KOPT-K1 (cell line): Measurements from ENCODE around the gene HBG1.

ENCODE experiments used
- H3K27ac ChIP-seq: fragments of 200-600 bp; sonication (generic); 2 replicates; pipeline ENCODE4 v1.5.1; 2016; ENCODE audit warnings: antibody characterized with exemption, mild to moderate bottlenecking, low read depth, low read length; ENCODE audit not compliant: poor library complexity, severe bottlenecking
- H3K36me3 ChIP-seq: fragments of 200-600 bp; sonication (generic); 2 replicates; pipeline ENCODE4 v1.5.1; 2017; ENCODE audit warnings: antibody characterized with exemption, mild to moderate bottlenecking, low read length, moderate library complexity; ENCODE audit not compliant: insufficient read depth
- H3K9me3 ChIP-seq: fragments of 200-600 bp; sonication (generic); 2 replicates; pipeline ENCODE4 v1.5.1; 2017; ENCODE audit warnings: antibody characterized with exemption, low read length, mild to moderate bottlenecking; ENCODE audit not compliant: insufficient read depth, poor library complexity, severe bottlenecking

Gene HBG1

DNA sequence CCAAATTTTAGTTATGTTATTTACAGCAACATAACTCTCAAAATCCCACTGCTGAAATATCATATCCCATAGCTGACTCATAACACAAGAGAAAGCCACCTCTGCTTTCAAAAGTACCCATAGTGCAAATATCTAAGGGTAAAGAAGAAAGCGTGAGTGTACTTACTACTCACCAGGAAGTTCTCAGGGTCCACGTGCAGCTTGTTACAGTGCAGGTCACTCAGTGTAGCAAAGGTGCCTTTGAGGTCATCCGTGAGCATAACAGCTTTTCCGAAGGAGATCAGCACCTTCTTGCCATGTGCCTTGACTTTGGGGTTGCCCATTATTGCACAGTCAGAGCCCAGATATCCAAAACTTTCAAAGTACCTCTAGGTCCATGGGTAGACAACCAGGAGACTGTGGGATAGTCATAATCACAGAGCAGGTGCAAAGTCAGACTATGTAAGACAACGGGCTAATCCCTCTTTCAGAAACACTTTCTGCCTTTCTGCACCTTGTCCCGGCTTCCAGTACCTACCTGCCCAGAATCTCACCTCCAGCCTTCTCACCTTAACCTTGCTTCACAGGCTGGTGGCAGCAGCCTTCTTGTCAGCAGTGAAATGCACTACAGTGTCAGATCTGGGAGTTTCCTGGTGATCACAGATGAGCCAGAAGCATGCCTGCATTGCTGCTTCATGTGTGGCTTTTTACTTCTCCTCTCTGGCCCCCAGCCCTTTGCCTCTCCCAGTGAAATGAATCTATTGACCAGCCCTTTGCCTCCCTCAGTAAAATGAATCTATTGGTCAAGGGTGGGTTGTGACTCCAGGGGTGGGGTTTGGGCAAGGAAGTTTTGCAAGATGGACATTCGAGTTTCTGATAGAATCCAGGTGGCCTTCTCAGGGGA is 6.5 kb downstream of the HBG1 start:
- H3K9me3 ChIP-seq = no peaks in the 10 kb centered on the region
- no peaks in the 10 kb centered on the region for H3K36me3 ChIP-seq
- H3K27ac ChIP-seq = no peak overlapping the region

GRCh38 chr11:5242208-5242607 is 7.4 kb downstream of the HBG1 start:
- no peaks in the 10 kb centered on the region for H3K36me3 ChIP-seq
- no peaks in the 10 kb centered on the region for H3K9me3 ChIP-seq
- no peak overlapping the region for H3K27ac ChIP-seq

DNA sequence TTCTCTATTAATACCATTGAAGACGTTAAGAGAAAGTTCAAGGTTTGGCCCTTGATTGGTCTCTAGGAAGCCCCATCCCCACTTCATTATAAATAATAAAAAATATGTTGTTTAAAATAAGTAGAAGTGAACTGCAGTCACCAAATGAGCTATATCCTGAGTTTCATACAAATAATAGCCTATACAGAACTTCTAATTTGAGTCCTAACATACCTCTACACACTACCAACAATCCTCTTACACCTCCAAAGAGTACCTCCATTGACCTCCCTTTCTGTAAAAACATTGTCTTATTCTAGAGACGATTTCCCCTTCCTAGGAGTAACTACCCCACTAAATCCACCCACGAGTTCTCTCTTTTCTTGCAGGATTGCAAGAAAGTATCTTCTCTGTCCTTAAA is 8.2 kb downstream of the HBG1 start:
- H3K27ac ChIP-seq = no peak overlapping the region
- no peaks in the 10 kb centered on the region for H3K36me3 ChIP-seq
- H3K9me3 ChIP-seq = no peaks in the 10 kb centered on the region

GRCh38 chr11:5240458-5240857 is 9.2 kb downstream of the HBG1 start:
- no peak overlapping the region for H3K27ac ChIP-seq

GRCh38 chr11:5240056-5240455 is 9.6 kb downstream of the HBG1 start:
- no peaks in the 10 kb centered on the region for H3K9me3 ChIP-seq
- no peaks in the 10 kb centered on the region for H3K36me3 ChIP-seq
- no peak overlapping the region for H3K27ac ChIP-seq

More at GRCh38 chr11:5240458-5240857, 9.2 kb downstream of the HBG1 start:
- H3K36me3 ChIP-seq = no peaks in the 10 kb centered on the region
- H3K9me3 ChIP-seq = no peaks in the 10 kb centered on the region

- Histone ChIP-seq H3K27ac (no peak overlapping the region), H3K36me3 (no peaks in the 10 kb centered on the region), H3K9me3 (no peaks in the 10 kb centered on the region)
Measured at GRCh38 chr11:5239046-5239445, 10.6 kb downstream of the HBG1 start.

DNA sequence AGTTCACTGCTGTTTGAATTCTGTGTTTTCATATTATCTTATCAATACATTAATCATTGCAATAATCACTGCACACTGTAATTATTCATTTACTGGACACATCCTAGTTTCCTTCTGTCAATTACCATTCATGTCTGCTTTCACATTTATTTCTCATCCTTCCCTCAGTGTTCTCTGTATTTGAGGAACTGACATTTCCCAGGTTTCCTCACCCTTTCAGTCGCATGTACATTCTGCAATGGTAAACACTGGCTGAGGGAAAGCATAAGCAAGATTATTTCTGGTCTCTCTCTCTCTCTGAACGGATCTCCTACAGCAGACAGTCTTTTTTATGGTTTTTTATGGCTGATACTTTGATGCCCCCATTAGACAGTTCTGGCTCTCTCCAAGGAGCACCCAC is 11.2 kb downstream of the HBG1 start:
- Histone ChIP-seq H3K9me3 (no peaks in the 10 kb centered on the region), H3K27ac (no peak overlapping the region), H3K36me3 (no peaks in the 10 kb centered on the region)

DNA sequence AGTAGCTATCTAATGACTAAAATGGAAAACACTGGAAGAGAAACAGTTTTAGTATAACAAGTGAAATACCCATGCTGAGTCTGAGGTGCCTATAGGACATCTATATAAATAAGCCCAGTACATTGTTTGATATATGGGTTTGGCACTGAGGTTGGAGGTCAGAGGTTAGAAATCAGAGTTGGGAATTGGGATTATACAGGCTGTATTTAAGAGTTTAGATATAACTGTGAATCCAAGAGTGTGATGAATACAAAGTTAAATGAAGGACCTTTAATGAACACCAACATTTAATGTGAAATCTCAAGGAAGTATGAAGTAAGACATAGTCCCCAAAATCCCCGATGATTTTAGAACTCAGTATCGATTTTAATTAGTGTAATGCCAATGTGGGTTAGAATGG is 12.2 kb downstream of the HBG1 start:
- Histone ChIP-seq H3K27ac (no peak overlapping the region), H3K9me3 (no peaks in the 10 kb centered on the region), H3K36me3 (no peaks in the 10 kb centered on the region)

GRCh38 chr11:5235364-5236095 is 14.1 kb downstream of the HBG1 start:
- Histone ChIP-seq H3K9me3 (no peaks in the 10 kb centered on the region), H3K36me3 (no peaks in the 10 kb centered on the region)

DNA sequence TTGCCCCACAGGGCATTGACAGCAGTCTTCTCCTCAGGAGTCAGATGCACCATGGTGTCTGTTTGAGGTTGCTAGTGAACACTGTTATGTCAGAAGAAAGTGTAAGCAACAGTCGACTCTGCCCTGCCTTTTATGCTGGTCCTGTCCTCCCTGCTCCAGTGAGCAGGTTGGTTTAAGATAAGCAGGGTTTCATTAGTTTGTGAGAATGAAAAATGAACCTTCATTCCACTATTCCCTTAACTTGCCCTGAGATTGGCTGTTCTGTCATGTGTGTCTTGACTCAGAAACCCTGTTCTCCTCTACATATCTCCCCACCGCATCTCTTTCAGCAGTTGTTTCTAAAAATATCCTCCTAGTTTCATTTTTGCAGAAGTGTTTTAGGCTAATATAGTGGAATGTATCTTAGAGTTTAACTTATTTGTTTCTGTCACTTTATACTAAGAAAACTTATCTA is 15.2 kb downstream of the HBG1 start, which contains the start of gene HBD:
TSS of gene HBD (minus strand) at position 103 of the 454 bp plus-strand sequence. CDS start at position 53, 50 bp downstream.
- Histone ChIP-seq H3K27ac (no peak within 1 kb of the TSS), H3K9me3 (no peaks in the 10 kb centered on the region)

More at GRCh38 chr11:5235364-5236095, 14.1 kb downstream of the HBG1 start:
- no peak overlapping the region for H3K27ac ChIP-seq

DNA sequence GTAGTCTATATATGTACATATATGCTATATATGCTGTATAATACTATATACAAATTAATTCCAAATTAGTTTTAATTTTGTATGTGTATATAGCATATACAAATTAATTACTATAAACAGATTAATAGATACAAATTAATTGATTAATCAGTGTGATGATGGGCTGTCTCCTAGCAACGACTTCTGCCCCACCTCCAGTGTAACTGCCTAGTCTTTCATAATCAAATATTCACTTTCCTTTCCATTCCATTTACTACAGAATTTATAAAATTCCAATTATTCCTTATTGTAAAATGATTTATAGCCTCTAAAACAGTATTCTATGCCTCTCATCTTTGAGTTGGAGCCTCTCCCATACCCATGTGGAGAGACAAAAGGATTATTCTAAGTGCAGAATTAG is 16.4 kb downstream of the HBG1 start:
- Histone ChIP-seq H3K27ac (no peak overlapping the region), H3K36me3 (no peaks in the 10 kb centered on the region), H3K9me3 (no peaks in the 10 kb centered on the region)

More for the DNA sequence above, 15.2 kb downstream of the HBG1 start, which contains the start of gene HBD:
- no peaks in the 10 kb centered on the region for H3K36me3 ChIP-seq

DNA sequence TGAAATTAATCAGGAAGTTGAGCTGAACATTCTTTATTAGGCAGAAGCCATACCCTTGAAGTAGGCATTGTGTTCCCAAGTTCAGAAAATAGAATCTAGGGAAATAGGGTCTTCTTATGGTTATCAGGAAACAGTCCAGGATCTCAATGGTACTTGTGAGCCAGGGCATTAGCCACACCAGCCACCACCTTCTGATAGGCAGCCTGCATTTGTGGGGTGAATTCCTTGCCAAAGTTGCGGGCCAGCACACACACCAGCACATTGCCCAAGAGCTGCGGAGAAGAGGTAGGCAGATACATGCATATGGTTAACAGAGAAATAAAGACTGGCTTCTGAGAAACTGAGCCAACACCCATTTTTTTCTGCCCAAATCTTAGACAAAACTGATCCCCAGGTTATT is 16.8 kb downstream of the HBG1 start:
- Histone ChIP-seq H3K27ac (no peak overlapping the region), H3K36me3 (no peaks in the 10 kb centered on the region), H3K9me3 (no peaks in the 10 kb centered on the region)

- no peaks in the 10 kb centered on the region for H3K36me3 ChIP-seq
- no peaks in the 10 kb centered on the region for H3K9me3 ChIP-seq
- no peak overlapping the region for H3K27ac ChIP-seq
Measured at GRCh38 chr11:5232176-5232575, 17.5 kb downstream of the HBG1 start.

GRCh38 chr11:5231111-5231510 is 18.5 kb downstream of the HBG1 start:
- Histone ChIP-seq H3K27ac (no peak overlapping the region), H3K36me3 (no peaks in the 10 kb centered on the region)

GRCh38 chr11:5230266-5230665 is 19.4 kb downstream of the HBG1 start:
- Histone ChIP-seq H3K36me3 (no peaks in the 10 kb centered on the region), H3K27ac (no peak overlapping the region), H3K9me3 (no peaks in the 10 kb centered on the region)

More at GRCh38 chr11:5231111-5231510, 18.5 kb downstream of the HBG1 start:
- no peaks in the 10 kb centered on the region for H3K9me3 ChIP-seq
